TTC549 (cell line): ENCODE data around the gene PPP2R2B.

Experiments
- FAIRE-seq: peaks from 2 replicates; lab custom pipeline; 2012; peaks lifted over from hg19 to GRCh38; lab: Jason Lieb, UNC

Gene PPP2R2B

GRCh38 chr5:146541958-146542849 is 336.4 kb downstream of the PPP2R2B start:
- no peak for FAIRE-seq

DNA sequence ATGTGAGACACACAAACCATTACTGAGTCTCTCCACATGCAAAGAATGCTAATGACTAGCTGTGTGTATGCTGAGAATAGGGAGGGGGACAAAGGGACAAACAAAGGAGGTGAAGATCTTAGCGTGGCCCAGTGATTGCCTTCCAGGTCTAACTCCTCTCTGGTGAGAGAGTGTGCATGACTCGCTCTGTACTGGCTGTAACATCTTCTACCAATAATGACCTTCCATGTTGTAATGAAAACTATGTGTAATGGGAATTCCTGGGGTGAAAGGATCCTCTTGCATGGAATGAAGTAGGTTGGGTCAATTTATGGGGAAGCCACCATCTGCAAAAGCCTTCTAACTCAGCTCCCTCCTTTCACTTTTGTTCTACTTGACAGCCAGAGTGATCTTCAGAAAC is 338.1 kb downstream of the PPP2R2B start:
- FAIRE-seq: no peak

DNA sequence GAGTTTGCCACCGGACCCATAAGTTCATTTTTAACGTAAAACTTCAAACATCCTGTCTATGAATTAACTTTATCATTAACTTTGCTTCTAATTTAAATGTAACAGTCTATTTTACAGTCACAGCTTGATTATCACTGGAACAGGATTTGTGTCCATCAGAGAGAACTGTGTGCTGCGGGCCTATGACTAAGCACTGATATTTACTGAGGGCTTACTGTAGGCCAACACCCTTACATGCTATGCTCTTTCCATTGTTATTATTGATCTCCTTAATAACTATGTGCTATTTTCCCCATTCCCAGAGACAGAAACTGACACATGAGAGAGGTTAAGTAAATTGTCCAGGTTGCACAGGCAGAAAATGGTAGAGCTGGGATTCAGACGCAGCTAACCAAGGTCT is 338.6 kb downstream of the PPP2R2B start:
- FAIRE-seq: no peak

DNA sequence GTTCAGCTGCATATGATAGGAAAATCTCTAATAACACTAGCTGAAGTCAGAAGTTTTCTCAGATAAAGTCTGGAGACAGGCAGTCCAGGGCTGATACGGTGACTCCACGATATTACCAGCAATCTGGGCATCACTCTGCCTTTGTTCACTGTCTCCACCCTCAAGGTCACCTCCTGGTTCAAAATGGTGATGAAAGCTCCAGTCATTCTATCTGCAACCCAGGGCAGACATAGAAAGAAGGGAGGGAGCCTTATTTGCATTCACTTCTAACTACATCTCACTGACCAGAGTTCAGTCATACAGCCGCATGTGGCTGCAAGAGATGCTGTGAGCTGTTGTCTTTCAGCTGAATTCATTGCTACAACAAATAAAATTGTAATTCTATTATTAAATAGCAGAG is 340.1 kb downstream of the PPP2R2B start:
- no peak for FAIRE-seq

- FAIRE-seq: no peak
These were observed 344.7 kb downstream of the PPP2R2B start for GRCh38 chr5:146533882-146534281.

DNA sequence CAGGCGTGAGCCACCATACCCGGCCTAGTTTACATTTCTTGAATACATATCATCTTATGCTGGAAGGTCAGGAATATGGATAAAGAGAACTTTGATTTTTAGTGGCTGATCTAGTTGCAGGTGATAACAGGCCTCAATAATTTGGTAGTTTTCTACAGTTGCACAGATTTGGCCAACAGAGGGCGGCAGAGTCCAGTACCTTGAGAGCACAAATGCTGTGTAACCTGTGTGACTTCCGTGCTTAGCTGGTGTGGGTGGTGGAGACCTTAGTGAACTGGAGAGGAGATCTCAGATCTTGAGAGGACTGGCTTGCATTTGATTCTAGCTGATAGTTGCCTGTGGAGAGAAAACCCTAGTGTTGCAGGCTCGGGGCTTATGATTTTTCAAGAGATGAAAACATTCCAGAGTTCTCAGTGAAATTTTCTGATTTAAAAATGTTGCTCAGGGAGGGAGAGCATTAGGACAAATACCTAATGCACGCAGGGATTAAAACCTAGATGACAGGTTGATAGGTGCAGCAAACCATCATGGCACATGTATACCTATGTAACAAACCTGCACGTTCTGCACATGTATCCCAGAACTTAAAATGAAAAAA is 345.2 kb downstream of the PPP2R2B start:
- FAIRE-seq: no peak
